ENCODE measurements around the gene C4orf50. TPM values are rescaled to one million over a fixed set of nuclear protein-coding genes. Genes with fewer than 3 reads are reported as not detected.

Gene C4orf50
- total and polyA plus RNA-seq, 2 experiments from 2014 or later: 0.06 to 0.31 TPM

DNA sequence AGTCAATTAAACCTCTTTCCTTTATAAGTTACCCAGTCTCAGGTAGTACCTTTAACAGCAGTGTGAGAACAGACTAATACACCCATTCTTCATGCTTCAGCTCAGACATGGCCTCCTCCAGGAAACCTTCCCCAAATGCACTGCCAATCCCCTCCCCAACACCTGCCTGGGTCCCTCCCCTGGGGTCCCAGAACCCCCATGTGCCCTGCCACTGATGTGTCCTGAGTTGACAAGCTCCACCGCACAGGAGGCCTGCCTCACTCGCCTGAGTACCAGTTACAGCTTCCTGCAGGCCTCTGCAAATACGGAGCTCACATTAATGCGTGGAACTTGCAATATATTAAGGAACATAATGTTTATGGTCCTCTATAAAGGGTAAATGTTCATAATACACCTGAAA lies 90.5 kb downstream of the C4orf50 start:
- Histone ChIP-seq H3K79me2 (replicated peaks; ENCODE audit: insufficient read depth) (no peaks in the 10 kb centered on the region), H3K4me3 (no peak overlapping the region), H3K27ac (ENCODE audit: low read depth) (no peak overlapping the region), H2AFZ (no peak overlapping the region), H3K4me1 (ENCODE audit: insufficient read depth) (peaks cover 10% of the 10 kb centered on the region; the same call in 1 of the 2 replicates), H3K36me3 (ENCODE audit: insufficient read depth) (no peaks in the 10 kb centered on the region), H3K4me2 (no peak overlapping the region), H4K20me1 (replicated peaks; ENCODE audit: insufficient read depth) (no peaks in the 10 kb centered on the region), H3F3A (replicated peaks; ENCODE audit: low read depth) (no peaks in the 10 kb centered on the region), H3K27me3 (ENCODE audit: insufficient read depth) (no peaks in the 10 kb centered on the region), H3K9me2 (ENCODE audit: insufficient read depth) (no peaks in the 10 kb centered on the region)
- H3K27ac Mint-ChIP-seq: no peak overlapping the region
- no peak overlapping the region for H3K4me3 Mint-ChIP-seq
- H3K36me3 Mint-ChIP-seq (ENCODE audit: low read depth): no peaks in the 10 kb centered on the region
- H3K4me1 Mint-ChIP-seq: peaks cover 30% of the 10 kb centered on the region
- H3K27me3 Mint-ChIP-seq (ENCODE audit: insufficient read depth, low read depth, poor library complexity): peaks cover 10% of the 10 kb centered on the region
- ATAC-seq: no peak
- no peak for DNase-seq (ENCODE audit: low spot score)
- H3K9me3 Mint-ChIP-seq: no peaks in the 10 kb centered on the region
- no peak for TF ChIP-seq NANOG (IDR thresholded peaks at IDR 0.05; ENCODE audit: borderline replicate concordance)
- TF ChIP-seq EZH2phosphoT487 (IDR thresholded peaks at IDR 0.05; ENCODE audit: unreplicated experiment): no peak
- TF ChIP-seq, protein P1, sequence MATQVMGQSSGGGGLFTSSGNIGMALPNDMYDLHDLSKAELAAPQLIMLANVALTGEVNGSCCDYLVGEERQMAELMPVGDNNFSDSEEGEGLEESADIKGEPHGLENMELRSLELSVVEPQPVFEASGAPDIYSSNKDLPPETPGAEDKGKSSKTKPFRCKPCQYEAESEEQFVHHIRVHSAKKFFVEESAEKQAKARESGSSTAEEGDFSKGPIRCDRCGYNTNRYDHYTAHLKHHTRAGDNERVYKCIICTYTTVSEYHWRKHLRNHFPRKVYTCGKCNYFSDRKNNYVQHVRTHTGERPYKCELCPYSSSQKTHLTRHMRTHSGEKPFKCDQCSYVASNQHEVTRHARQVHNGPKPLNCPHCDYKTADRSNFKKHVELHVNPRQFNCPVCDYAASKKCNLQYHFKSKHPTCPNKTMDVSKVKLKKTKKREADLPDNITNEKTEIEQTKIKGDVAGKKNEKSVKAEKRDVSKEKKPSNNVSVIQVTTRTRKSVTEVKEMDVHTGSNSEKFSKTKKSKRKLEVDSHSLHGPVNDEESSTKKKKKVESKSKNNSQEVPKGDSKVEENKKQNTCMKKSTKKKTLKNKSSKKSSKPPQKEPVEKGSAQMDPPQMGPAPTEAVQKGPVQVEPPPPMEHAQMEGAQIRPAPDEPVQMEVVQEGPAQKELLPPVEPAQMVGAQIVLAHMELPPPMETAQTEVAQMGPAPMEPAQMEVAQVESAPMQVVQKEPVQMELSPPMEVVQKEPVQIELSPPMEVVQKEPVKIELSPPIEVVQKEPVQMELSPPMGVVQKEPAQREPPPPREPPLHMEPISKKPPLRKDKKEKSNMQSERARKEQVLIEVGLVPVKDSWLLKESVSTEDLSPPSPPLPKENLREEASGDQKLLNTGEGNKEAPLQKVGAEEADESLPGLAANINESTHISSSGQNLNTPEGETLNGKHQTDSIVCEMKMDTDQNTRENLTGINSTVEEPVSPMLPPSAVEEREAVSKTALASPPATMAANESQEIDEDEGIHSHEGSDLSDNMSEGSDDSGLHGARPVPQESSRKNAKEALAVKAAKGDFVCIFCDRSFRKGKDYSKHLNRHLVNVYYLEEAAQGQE (IDR thresholded peaks at IDR 0.05; ENCODE audit: unreplicated experiment): no peak
- no peak for TF ChIP-seq POLR2AphosphoS5 (IDR thresholded peaks at IDR 0.05; ENCODE audit: low read depth)
- TF ChIP-seq JUNB (IDR thresholded peaks at IDR 0.05; ENCODE audit: unreplicated experiment): no peak
- TF ChIP-seq EZH2 (IDR thresholded peaks at IDR 0.05; ENCODE audit: low read depth, unreplicated experiment): no peak
- TF ChIP-seq, protein P2, sequence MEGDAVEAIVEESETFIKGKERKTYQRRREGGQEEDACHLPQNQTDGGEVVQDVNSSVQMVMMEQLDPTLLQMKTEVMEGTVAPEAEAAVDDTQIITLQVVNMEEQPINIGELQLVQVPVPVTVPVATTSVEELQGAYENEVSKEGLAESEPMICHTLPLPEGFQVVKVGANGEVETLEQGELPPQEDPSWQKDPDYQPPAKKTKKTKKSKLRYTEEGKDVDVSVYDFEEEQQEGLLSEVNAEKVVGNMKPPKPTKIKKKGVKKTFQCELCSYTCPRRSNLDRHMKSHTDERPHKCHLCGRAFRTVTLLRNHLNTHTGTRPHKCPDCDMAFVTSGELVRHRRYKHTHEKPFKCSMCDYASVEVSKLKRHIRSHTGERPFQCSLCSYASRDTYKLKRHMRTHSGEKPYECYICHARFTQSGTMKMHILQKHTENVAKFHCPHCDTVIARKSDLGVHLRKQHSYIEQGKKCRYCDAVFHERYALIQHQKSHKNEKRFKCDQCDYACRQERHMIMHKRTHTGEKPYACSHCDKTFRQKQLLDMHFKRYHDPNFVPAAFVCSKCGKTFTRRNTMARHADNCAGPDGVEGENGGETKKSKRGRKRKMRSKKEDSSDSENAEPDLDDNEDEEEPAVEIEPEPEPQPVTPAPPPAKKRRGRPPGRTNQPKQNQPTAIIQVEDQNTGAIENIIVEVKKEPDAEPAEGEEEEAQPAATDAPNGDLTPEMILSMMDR (conservative IDR thresholded peaks at IDR 0.05; ENCODE audit: low read depth in 2 of 2): no peak
- TF ChIP-seq ZNF114 (CRISPR knock-in tag; IDR thresholded peaks at IDR 0.05): no peak
- TF ChIP-seq STAT1 (IDR thresholded peaks at IDR 0.05; ENCODE audit: unreplicated experiment): no peak
- TF ChIP-seq ZNF331 (CRISPR knock-in tag; IDR thresholded peaks at IDR 0.05; ENCODE audit: low read depth): no peak
- TF ChIP-seq CREB1 (CRISPR knock-in tag; IDR thresholded peaks at IDR 0.05; ENCODE audit: low read depth): no peak

DNA sequence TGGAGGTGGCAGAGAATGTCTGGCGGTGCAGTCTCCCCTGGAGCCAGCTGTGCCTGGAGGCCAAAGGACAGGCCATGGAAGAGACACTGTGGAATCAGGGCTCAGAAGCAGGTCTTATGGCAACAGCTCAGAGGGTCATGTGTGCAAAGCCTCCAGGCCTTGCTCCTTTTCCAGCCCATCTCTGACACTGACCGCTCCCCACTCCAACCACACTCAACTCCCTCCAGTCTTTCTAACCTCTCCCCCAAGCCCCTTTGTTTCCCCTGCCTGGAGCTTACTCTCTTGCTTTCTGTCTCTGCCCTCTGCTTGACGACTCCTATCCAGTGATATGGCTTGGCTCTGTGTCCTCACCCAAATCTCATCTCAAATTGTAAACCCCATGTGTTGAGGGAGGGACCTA lies 91.1 kb downstream of the C4orf50 start:
- H3F3A ChIP-seq (replicated peaks; ENCODE audit: low read depth): no peaks in the 10 kb centered on the region
- no peak overlapping the region for H3K4me2 ChIP-seq
- H3K27me3 ChIP-seq (ENCODE audit: insufficient read depth): no peaks in the 10 kb centered on the region
- Mint-ChIP-seq H3K27me3 (ENCODE audit: insufficient read depth, low read depth, poor library complexity) (peaks cover 10% of the 10 kb centered on the region), H3K9me3 (no peaks in the 10 kb centered on the region), H3K36me3 (ENCODE audit: low read depth) (no peaks in the 10 kb centered on the region), H3K27ac (no peak overlapping the region), H3K4me1 (peaks cover 29% of the 10 kb centered on the region), H3K4me3 (no peak overlapping the region)
- peaks cover 10% of the 10 kb centered on the region; the same call in 1 of the 2 replicates for H3K4me1 ChIP-seq (ENCODE audit: insufficient read depth)
- no peak overlapping the region for H2AFZ ChIP-seq
- TF ChIP-seq, protein P3, sequence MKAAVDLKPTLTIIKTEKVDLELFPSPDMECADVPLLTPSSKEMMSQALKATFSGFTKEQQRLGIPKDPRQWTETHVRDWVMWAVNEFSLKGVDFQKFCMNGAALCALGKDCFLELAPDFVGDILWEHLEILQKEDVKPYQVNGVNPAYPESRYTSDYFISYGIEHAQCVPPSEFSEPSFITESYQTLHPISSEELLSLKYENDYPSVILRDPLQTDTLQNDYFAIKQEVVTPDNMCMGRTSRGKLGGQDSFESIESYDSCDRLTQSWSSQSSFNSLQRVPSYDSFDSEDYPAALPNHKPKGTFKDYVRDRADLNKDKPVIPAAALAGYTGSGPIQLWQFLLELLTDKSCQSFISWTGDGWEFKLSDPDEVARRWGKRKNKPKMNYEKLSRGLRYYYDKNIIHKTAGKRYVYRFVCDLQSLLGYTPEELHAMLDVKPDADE (IDR thresholded peaks at IDR 0.05): no peak
- H3K4me3 ChIP-seq: no peak overlapping the region
- no peak for ATAC-seq
- H3K79me2 ChIP-seq (replicated peaks; ENCODE audit: insufficient read depth): no peaks in the 10 kb centered on the region
- no peaks in the 10 kb centered on the region for H3K9me2 ChIP-seq (ENCODE audit: insufficient read depth)
- H4K20me1 ChIP-seq (replicated peaks; ENCODE audit: insufficient read depth): no peaks in the 10 kb centered on the region
- DNase-seq (ENCODE audit: low spot score): no peak
- H3K36me3 ChIP-seq (ENCODE audit: insufficient read depth): no peaks in the 10 kb centered on the region
- H3K27ac ChIP-seq (ENCODE audit: low read depth): no peak overlapping the region

Data from GM23338 (cell line).